H9 (cell line): Measurements from ENCODE around the gene TMEFF2. TPM values are rescaled to one million over a fixed set of nuclear protein-coding genes. Genes with fewer than 3 reads are reported as not detected.

Experiments
- DNase-seq: peaks from one replicate; pipeline ENCODE4 v3.0.0-alpha.2; 2017
- H2AFZ ChIP-seq: one replicate; pipeline ENCODE4 v1.6.1; 2013; ENCODE audit warnings: mild to moderate bottlenecking, low read length, control low read depth, moderate library complexity
- H2AK5ac ChIP-seq: 2 replicates; pipeline ENCODE4 v1.6.1; 2013; ENCODE audit warnings: low read length, control low read depth, mixed read lengths; ENCODE audit not compliant: insufficient read length
- H2BK120ac ChIP-seq: one replicate; pipeline ENCODE4 v1.6.1; 2013; ENCODE audit warnings: low read depth, mild to moderate bottlenecking, low read length, control low read depth, inconsistent platforms; ENCODE audit not compliant: poor library complexity, severe bottlenecking
- H2BK12ac ChIP-seq: 2 replicates; pipeline ENCODE4 v1.6.1; 2013; ENCODE audit warnings: low read length, control low read depth, mixed read lengths, low read depth; ENCODE audit not compliant: insufficient read length
- H2BK15ac ChIP-seq: 2 replicates; pipeline ENCODE4 v1.6.1; 2013; ENCODE audit warnings: low read depth, low read length, control low read depth
- H2BK20ac ChIP-seq: one replicate; pipeline ENCODE4 v1.6.1; 2013; ENCODE audit warnings: low read depth, mild to moderate bottlenecking, low read length, control low read depth, inconsistent platforms; ENCODE audit not compliant: poor library complexity, severe bottlenecking
- H2BK5ac ChIP-seq: 2 replicates; pipeline ENCODE4 v1.6.1; 2013; ENCODE audit warnings: low read length, control low read depth, mixed read lengths; ENCODE audit not compliant: insufficient read length
- H3K14ac ChIP-seq: 2 replicates; pipeline ENCODE4 v1.6.1; 2013; ENCODE audit warnings: low read length, control low read depth; ENCODE audit not compliant: insufficient read depth
- H3K18ac ChIP-seq: 2 replicates; pipeline ENCODE4 v1.6.1; 2013; ENCODE audit warnings: low read depth, mild to moderate bottlenecking, mixed read lengths, low read length, control low read depth; ENCODE audit not compliant: insufficient read length
- H3K23ac ChIP-seq: 2 replicates; pipeline ENCODE4 v1.6.1; 2013; ENCODE audit warnings: low read length, control low read depth, mixed read lengths, low read depth; ENCODE audit not compliant: insufficient read length
- H3K23me2 ChIP-seq: 2 replicates; pipeline ENCODE4 v1.6.1; 2013; ENCODE audit warnings: low read depth, mild to moderate bottlenecking, mixed read lengths, low read length, control low read depth; ENCODE audit not compliant: insufficient read length, poor library complexity, severe bottlenecking
- H3K27ac ChIP-seq: 2 replicates; pipeline ENCODE4 v1.5.1; 2013; ENCODE audit warnings: low read length, control low read depth, mixed read lengths, low read depth; ENCODE audit not compliant: insufficient read length
- H3K27me3 ChIP-seq: 2 replicates; pipeline ENCODE4 v1.6.1; 2013; ENCODE audit warnings: low read length, control low read depth, inconsistent platforms; ENCODE audit not compliant: insufficient read depth
- H3K4ac ChIP-seq: 2 replicates; pipeline ENCODE4 v1.6.1; 2013; ENCODE audit warnings: low read depth, mild to moderate bottlenecking, control low read depth, inconsistent platforms, low read length, moderate library complexity
- H3K4me1 ChIP-seq: 2 replicates; pipeline ENCODE4 v1.6.1; 2013; ENCODE audit warnings: low read length, control low read depth, inconsistent platforms; ENCODE audit not compliant: insufficient read depth
- H3K4me2 ChIP-seq: 2 replicates; pipeline ENCODE4 v1.6.1; 2013; ENCODE audit warnings: low read length, control low read depth, mixed read lengths; ENCODE audit not compliant: insufficient read length, insufficient read depth
- H3K56ac ChIP-seq: 2 replicates; pipeline ENCODE4 v1.6.1; 2013; ENCODE audit warnings: low read depth, mild to moderate bottlenecking, mixed read lengths, low read length, control low read depth; ENCODE audit not compliant: insufficient read length
- H3K79me1 ChIP-seq: 2 replicates; pipeline ENCODE4 v1.6.1; 2013; ENCODE audit warnings: low read depth, mild to moderate bottlenecking, moderate library complexity, low read length, control low read depth, inconsistent platforms; ENCODE audit not compliant: insufficient read depth, poor library complexity, severe bottlenecking
- H3K79me2 ChIP-seq: 2 replicates; pipeline ENCODE4 v1.6.1; 2013; ENCODE audit warnings: low read length, control low read depth, inconsistent platforms; ENCODE audit not compliant: insufficient read depth
- H3K9ac ChIP-seq: 2 replicates; pipeline ENCODE4 v1.6.1; 2013; ENCODE audit warnings: low read length, control low read depth, mixed read lengths; ENCODE audit not compliant: insufficient read length; ENCODE audit errors: extremely low read depth
- H3K9me3 ChIP-seq: one replicate; pipeline ENCODE4 v1.6.1; 2013; ENCODE audit warnings: low read depth, low read length, inconsistent platforms; ENCODE audit not compliant: control insufficient read depth
- H3T11ph ChIP-seq: one replicate; pipeline ENCODE4 v1.6.1; 2013; ENCODE audit warnings: mild to moderate bottlenecking, low read length, control low read depth, inconsistent platforms
- H4K20me1 ChIP-seq: one replicate; pipeline ENCODE4 v1.6.1; 2013; ENCODE audit not compliant: control insufficient read depth, insufficient read length, insufficient read depth
- H4K5ac ChIP-seq: 2 replicates; pipeline ENCODE4 v1.6.1; 2013; ENCODE audit warnings: low read depth, mild to moderate bottlenecking, mixed read lengths, low read length, control low read depth; ENCODE audit not compliant: insufficient read length
- H4K8ac ChIP-seq: replicated peaks from 2 replicates; pipeline ENCODE4 v1.6.1; 2013; ENCODE audit warnings: low read length, control low read depth, mixed read lengths, low read depth; ENCODE audit not compliant: insufficient read length
- H4K91ac ChIP-seq: 2 replicates; pipeline ENCODE4 v1.6.1; 2013; ENCODE audit warnings: low read depth, mild to moderate bottlenecking, moderate library complexity, mixed read lengths, low read length, control low read depth; ENCODE audit not compliant: insufficient read length
- H3K27ac Mint-ChIP-seq, 3 experiments: 2 replicates in 2 of 3; 3 replicates in 1 of 3; pipeline ENCODE4 v1.8.0; 2020 to 2021; ENCODE audit warnings: mixed read lengths in 3 of 3, mild to moderate bottlenecking in 1 of 3, moderate library complexity in 1 of 3
- H3K27me3 Mint-ChIP-seq: 2 replicates; pipeline ENCODE4 v1.8.0; 2021; ENCODE audit warnings: low read depth, mild to moderate bottlenecking, moderate library complexity, mixed read lengths
- H3K36me3 Mint-ChIP-seq, 3 experiments: 2 replicates in 2 of 3; 3 replicates in 1 of 3; pipeline ENCODE4 v1.8.0; 2020 to 2021; ENCODE audit warnings: low read depth in 3 of 3, mixed read lengths in 3 of 3; ENCODE audit not compliant: insufficient read depth in 1 of 3
- H3K4me1 Mint-ChIP-seq, 2 experiments: 2 replicates each; pipeline ENCODE4 v1.8.0; 2020; ENCODE audit warnings: mixed read lengths in 2 of 2
- H3K4me3 Mint-ChIP-seq, 2 experiments: 2 replicates in 1 of 2; 3 replicates in 1 of 2; pipeline ENCODE4 v1.8.0; 2020 to 2021; ENCODE audit warnings: mild to moderate bottlenecking in 2 of 2, mixed read lengths in 2 of 2, moderate library complexity in 1 of 2
- H3K9me3 Mint-ChIP-seq, 2 experiments: 2 replicates in 1 of 2; 3 replicates in 1 of 2; pipeline ENCODE4 v1.8.0; 2020; ENCODE audit warnings: mild to moderate bottlenecking in 2 of 2, mixed read lengths in 2 of 2, moderate library complexity in 1 of 2
- WGBS: extraction: QIAGEN DNeasy Blood & Tissue Kit; methylation state at CpG from one replicate; pipeline ENCODE4 v1.1.7; 2013; ENCODE audit warnings: missing lambda C conversion rate, low lambda C conversion rate, mixed read lengths; ENCODE audit not compliant: insufficient read length; ENCODE audit errors: extremely low coverage; 5-methylcytosine and 5-hydroxymethylcytosine counted together
- total RNA-seq: library from RNA; stranded (reverse); gene quantifications from 2 replicates; pipeline ENCODE4 v1.2.1, GENCODE V29; 2021
- TF ChIP-seq, protein P1 (sequence below): fragments of 200-600 bp; sonication (generic); conservative IDR thresholded peaks from 3 replicates; pipeline ENCODE4 v1.8.0; 2021; ENCODE audit warnings: antibody characterized with exemption, mild to moderate bottlenecking

Gene TMEFF2
- total RNA-seq, 1 experiment from 2014 or later: 0.39 TPM

DNA sequence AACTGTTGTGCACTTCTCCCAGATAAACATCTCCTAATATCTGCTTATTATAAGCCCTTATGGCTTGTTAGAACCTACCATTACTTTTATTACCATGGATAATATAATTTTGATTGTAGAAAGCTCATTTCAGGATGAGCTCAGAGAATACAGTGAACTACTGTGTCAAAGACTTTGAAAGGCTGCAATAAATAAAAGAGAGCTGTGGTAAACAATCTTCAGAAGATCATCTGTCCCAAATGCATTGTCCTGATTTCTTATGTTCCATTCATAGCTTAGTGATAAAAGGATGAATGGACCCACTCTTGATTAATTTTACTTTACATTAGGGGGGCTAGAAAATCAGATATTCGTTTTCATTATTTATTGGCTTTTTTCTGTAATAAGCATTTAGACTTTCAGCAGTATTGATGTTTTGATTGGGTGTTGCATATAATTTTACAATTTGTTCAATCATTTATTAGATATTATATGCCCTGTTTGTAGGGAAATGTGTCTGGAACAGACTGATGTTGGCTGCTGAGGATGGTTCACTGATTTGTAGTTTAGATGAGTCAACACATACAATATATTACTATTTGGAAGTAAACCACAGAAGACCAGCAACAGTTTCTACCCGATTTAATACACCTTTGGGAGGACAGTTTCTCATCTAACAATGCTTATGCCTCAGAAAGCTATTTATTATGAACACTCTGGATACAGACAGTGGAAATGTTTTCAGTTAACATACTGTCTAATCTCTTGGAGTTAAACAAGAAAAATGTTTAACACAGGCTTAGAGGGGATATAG, 147.2 kb downstream of the TMEFF2 start:
- no peaks in the 10 kb centered on the region for H3K36me3 Mint-ChIP-seq
- Histone ChIP-seq H2BK5ac (no peak overlapping the region), H2BK12ac (no peak overlapping the region), H3K9me3 (no peaks in the 10 kb centered on the region), H4K91ac (no peak overlapping the region), H2AK5ac (no peak overlapping the region), H3K79me2 (no peaks in the 10 kb centered on the region), H2BK120ac (no peak overlapping the region), H3K23me2 (no peaks in the 10 kb centered on the region), H3K4me2 (no peak overlapping the region), H3K27me3 (no peaks in the 10 kb centered on the region), H2AFZ (no peak overlapping the region), H2BK20ac (no peak overlapping the region), H3T11ph (no peak overlapping the region), H2BK15ac (no peak overlapping the region), H3K27ac (no peak overlapping the region), H4K8ac (no peak overlapping the region), H3K23ac (no peak overlapping the region), H4K20me1 (no peaks in the 10 kb centered on the region), H3K4me1 (no peaks in the 10 kb centered on the region), H3K9ac (no peak overlapping the region), H3K4ac (no peak overlapping the region), H3K14ac (no peak overlapping the region), H3K56ac (no peak overlapping the region), H4K5ac (no peak overlapping the region), H3K18ac (no peak overlapping the region), H3K79me1 (no peaks in the 10 kb centered on the region)
- TF ChIP-seq, protein P1, sequence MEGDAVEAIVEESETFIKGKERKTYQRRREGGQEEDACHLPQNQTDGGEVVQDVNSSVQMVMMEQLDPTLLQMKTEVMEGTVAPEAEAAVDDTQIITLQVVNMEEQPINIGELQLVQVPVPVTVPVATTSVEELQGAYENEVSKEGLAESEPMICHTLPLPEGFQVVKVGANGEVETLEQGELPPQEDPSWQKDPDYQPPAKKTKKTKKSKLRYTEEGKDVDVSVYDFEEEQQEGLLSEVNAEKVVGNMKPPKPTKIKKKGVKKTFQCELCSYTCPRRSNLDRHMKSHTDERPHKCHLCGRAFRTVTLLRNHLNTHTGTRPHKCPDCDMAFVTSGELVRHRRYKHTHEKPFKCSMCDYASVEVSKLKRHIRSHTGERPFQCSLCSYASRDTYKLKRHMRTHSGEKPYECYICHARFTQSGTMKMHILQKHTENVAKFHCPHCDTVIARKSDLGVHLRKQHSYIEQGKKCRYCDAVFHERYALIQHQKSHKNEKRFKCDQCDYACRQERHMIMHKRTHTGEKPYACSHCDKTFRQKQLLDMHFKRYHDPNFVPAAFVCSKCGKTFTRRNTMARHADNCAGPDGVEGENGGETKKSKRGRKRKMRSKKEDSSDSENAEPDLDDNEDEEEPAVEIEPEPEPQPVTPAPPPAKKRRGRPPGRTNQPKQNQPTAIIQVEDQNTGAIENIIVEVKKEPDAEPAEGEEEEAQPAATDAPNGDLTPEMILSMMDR: no peak
- H3K27ac Mint-ChIP-seq: no peak overlapping the region
- H3K27me3 Mint-ChIP-seq: no peaks in the 10 kb centered on the region
- no peak overlapping the region for H3K4me3 Mint-ChIP-seq
- H3K9me3 Mint-ChIP-seq: peaks cover 0 to 2% of the 10 kb centered on the region in 2 experiments; a peak in 1 of 5 replicates
- H3K4me1 Mint-ChIP-seq: peaks cover 0 to 4% of the 10 kb centered on the region in 2 experiments; a peak in 1 of 4 replicates
- DNase-seq: no peak
- no CpG with 5 or more reads among the region's 2 CpGs for WGBS
